Lower leg skin (tissue), 3 donors: ENCODE measurements around the gene SHISA6.

Experiments
- POLR2A ChIP-seq, 2 donors: fragments of 450-650 bp; IDR thresholded peaks; one replicate each; pipeline ENCODE4 v1.6.1; 2016 to 2017; ENCODE audit warnings: antibody characterized with exemption in 2 of 2, mild to moderate bottlenecking in 1 of 2, moderate library complexity in 1 of 2
- TF ChIP-seq, protein P1 (sequence below), 3 donors: fragments of 450-650 bp; IDR thresholded peaks; one replicate each; pipeline ENCODE4 v1.5.1; 2016; ENCODE audit warnings: antibody characterized with exemption in 3 of 3, mild to moderate bottlenecking in 3 of 3, moderate library complexity in 2 of 3

- TF ChIP-seq POLR2A (IDR thresholded peaks at IDR 0.05) = no peak
- TF ChIP-seq, protein P1, sequence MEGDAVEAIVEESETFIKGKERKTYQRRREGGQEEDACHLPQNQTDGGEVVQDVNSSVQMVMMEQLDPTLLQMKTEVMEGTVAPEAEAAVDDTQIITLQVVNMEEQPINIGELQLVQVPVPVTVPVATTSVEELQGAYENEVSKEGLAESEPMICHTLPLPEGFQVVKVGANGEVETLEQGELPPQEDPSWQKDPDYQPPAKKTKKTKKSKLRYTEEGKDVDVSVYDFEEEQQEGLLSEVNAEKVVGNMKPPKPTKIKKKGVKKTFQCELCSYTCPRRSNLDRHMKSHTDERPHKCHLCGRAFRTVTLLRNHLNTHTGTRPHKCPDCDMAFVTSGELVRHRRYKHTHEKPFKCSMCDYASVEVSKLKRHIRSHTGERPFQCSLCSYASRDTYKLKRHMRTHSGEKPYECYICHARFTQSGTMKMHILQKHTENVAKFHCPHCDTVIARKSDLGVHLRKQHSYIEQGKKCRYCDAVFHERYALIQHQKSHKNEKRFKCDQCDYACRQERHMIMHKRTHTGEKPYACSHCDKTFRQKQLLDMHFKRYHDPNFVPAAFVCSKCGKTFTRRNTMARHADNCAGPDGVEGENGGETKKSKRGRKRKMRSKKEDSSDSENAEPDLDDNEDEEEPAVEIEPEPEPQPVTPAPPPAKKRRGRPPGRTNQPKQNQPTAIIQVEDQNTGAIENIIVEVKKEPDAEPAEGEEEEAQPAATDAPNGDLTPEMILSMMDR (IDR thresholded peaks at IDR 0.05) = no peak
These were observed 4.2 kb downstream of the SHISA6 start for GRCh38 chr17:11245187-11245586.
